ENCODE data around the gene MAFB. TPM values are rescaled to one million over a fixed set of nuclear protein-coding genes. Genes with fewer than 3 reads are reported as not detected.

MAFB gene
- total and polyA plus RNA-seq, 9 of the 15 experiments (the other 6 are each of a cell fraction or from before 2014, with no cell fraction given) = 0.04 TPM; not detected in 8

- no peak for TF ChIP-seq ZNF740 (CRISPR knock-in tag; IDR thresholded peaks at IDR 0.05)
- TF ChIP-seq ZNF740 (tag; IDR thresholded peaks at IDR 0.05) = no peak
- TF ChIP-seq NBN (IDR thresholded peaks at IDR 0.05; ENCODE audit: low read depth) = no peak
- TF ChIP-seq IRF1 (CRISPR knock-in tag; IDR thresholded peaks at IDR 0.05; ENCODE audit: borderline replicate concordance) = no peak
- no peak for TF ChIP-seq SIN3B (IDR thresholded peaks at IDR 0.05; ENCODE audit: low read depth)
- TF ChIP-seq ARID2 (IDR thresholded peaks at IDR 0.05) = no peak
- no peak for TF ChIP-seq RBM15 (IDR thresholded peaks at IDR 0.05; ENCODE audit: insufficient read depth, low read length)
- no peak for TF ChIP-seq MEF2A (IDR thresholded peaks at IDR 0.05; ENCODE audit: control insufficient read depth, low read depth, low read length)
These were observed 35.5 kb upstream of the MAFB start (continued) for GRCh38 chr20:40724566-40724965.

GRCh38 chr20:40720826-40721225 is 31.8 kb upstream of the MAFB start:
- CTCF ChIA-PET (ENCODE audit: low intra/inter-chr PET ratio) = no interaction called here
- Histone ChIP-seq H3K9me1 (ENCODE audit: control insufficient read depth, insufficient read depth, low read length) (no peaks in the 10 kb centered on the region), H3K4me1 (replicated peaks in 1 of 2; ENCODE audit: control insufficient read depth in 2 of 2, insufficient read depth in 2 of 2, low read length in 2 of 2) (no peaks in the 10 kb centered on the region), H2AFZ (ENCODE audit: low read depth, low read length) (no peak overlapping the region), H3K4me3 (no peak overlapping the region), H3K36me3 (ENCODE audit: control insufficient read depth, insufficient read depth, low read length) (no peaks in the 10 kb centered on the region), H3K9ac (ENCODE audit: insufficient read depth in 1 of 2, low read depth in 2 of 2, low read length in 2 of 2) (no peak overlapping the region), H3K27me3 (ENCODE audit: control insufficient read depth in 2 of 2, insufficient read depth in 2 of 2, low read length in 2 of 2) (peaks cover 10 to 18% of the 10 kb centered on the region in 2 experiments; a peak in 4 of 5 replicates), H3K4me2 (ENCODE audit: insufficient read depth, low read length) (no peak overlapping the region), H3K27ac (ENCODE audit: extremely low read depth, low read depth, low read length) (no peak overlapping the region), H3K9me3 (replicated peaks; ENCODE audit: control insufficient read depth, insufficient read depth, low read depth, low read length) (no peaks in the 10 kb centered on the region), H4K20me1 (replicated peaks; ENCODE audit: control insufficient read depth, insufficient read depth, low read length) (0 out of 2 replicates have a peak, but pooled peaks cover 2% of the 10 kb centered on the region), H3K79me2 (ENCODE audit: control insufficient read depth, insufficient read depth, low read length) (no peaks in the 10 kb centered on the region)
- no peak for FAIRE-seq
- in situ Hi-C loops (cut with MboI) (no loop called here), intact Hi-C loops (cut with micrococcal nuclease) (no loop called here)
- 13% methylated on average over 1 of the region's 1 CpG for WGBS (ENCODE audit: insufficient coverage, low coverage, missing lambda C conversion rate)
- DNase-seq (ENCODE audit: extremely low read depth in 1 of 4, low spot score in 3 of 4) = no peak
- POLR2A ChIA-PET = no interaction called here
- no TSS peak for BruUV-seq (replicated peaks)
- ATAC-seq = no peak
- TF ChIP-seq ZNF407 (IDR thresholded peaks at IDR 0.05; ENCODE audit: low read depth) (no peak), SIN3A (IDR thresholded peaks at IDR 0.05; ENCODE audit: borderline replicate concordance in 2 of 2, control insufficient read depth in 1 of 2, low read depth in 2 of 2, low read length in 2 of 2) (no peak), ZNF583 (CRISPR knock-in tag; IDR thresholded peaks at IDR 0.05) (no peak), POLR2B (IDR thresholded peaks at IDR 0.05; ENCODE audit: low read depth, partially characterized antibody) (no peak)
